ENCODE measurements around the gene ARHGAP5.

DNA sequence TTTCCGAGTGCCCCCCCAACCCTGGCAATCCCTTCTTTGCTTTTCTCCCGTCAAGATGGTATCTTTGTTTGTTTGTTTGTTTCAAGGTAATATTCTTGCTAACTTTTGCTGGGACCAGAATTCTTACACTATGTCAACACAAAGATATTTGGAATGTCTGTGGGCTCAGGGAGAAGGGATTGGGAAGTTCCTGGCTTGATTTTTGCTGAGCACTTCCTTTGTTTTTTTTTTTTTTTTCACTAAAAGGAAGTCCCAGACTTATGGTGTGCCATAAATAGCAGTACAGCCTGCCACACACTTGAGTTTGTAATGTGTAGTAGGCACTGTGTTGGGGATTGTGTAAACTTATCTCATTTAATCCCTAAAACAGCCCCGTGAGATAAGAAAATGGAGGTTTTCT is 113.6 kb downstream of the ARHGAP5 start:
- TF ChIP-seq, protein P1, sequence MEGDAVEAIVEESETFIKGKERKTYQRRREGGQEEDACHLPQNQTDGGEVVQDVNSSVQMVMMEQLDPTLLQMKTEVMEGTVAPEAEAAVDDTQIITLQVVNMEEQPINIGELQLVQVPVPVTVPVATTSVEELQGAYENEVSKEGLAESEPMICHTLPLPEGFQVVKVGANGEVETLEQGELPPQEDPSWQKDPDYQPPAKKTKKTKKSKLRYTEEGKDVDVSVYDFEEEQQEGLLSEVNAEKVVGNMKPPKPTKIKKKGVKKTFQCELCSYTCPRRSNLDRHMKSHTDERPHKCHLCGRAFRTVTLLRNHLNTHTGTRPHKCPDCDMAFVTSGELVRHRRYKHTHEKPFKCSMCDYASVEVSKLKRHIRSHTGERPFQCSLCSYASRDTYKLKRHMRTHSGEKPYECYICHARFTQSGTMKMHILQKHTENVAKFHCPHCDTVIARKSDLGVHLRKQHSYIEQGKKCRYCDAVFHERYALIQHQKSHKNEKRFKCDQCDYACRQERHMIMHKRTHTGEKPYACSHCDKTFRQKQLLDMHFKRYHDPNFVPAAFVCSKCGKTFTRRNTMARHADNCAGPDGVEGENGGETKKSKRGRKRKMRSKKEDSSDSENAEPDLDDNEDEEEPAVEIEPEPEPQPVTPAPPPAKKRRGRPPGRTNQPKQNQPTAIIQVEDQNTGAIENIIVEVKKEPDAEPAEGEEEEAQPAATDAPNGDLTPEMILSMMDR (conservative IDR thresholded peaks at IDR 0.05; ENCODE audit: low read length), result no peak
- TF ChIP-seq EZH2phosphoT487 (IDR thresholded peaks at IDR 0.05; ENCODE audit: borderline replicate concordance, low read depth, low read length), result no peak

Measured in OCI-LY7 (cell line).